Kidney (tissue), 14 donors: ENCODE data around the gene ARMC5. TPM values are rescaled to one million over a fixed set of nuclear protein-coding genes. Genes with fewer than 3 reads are reported as not detected.

Source experiments
- DNase-seq, 5 donors: peaks; one replicate each; pipeline ENCODE4 v3.0.0-alpha.2; 2013 to 2020
- FAIRE-seq: peaks from 2 replicates; lab custom pipeline; 2012; peaks lifted over from hg19 to GRCh38; lab: Jason Lieb, UNC
- H3K27ac ChIP-seq, 2 donors: one replicate each; pipeline ENCODE4 v1.7.0; 2013; ENCODE audit warnings: low read depth in 2 of 2, low read length in 2 of 2, inconsistent platforms in 1 of 2
- H3K27me3 ChIP-seq: one replicate; pipeline ENCODE4 v1.7.1; 2013; ENCODE audit warnings: low read length, inconsistent platforms; ENCODE audit not compliant: control insufficient read depth, insufficient read depth
- H3K36me3 ChIP-seq, 3 donors: one replicate each; pipeline versions ENCODE4 v1.7.0 to v1.7.1; 2013; ENCODE audit warnings: low read length in 3 of 3, control low read depth in 1 of 3, inconsistent platforms in 1 of 3; ENCODE audit not compliant: insufficient read depth in 3 of 3, control insufficient read depth in 2 of 3
- H3K4me1 ChIP-seq, 3 donors: one replicate each; pipeline versions ENCODE4 v1.7.0 to v1.7.1; 2013; ENCODE audit warnings: low read length in 3 of 3, inconsistent platforms in 1 of 3, low read depth in 1 of 3; ENCODE audit not compliant: control insufficient read depth in 2 of 3, insufficient read depth in 2 of 3
- H3K4me3 ChIP-seq, 3 donors: one replicate each; pipeline versions ENCODE4 v1.7.0 to v1.8.1; 2013; ENCODE audit warnings: low read length in 3 of 3, control low read depth in 1 of 3, inconsistent platforms in 1 of 3
- H3K9ac ChIP-seq, 3 donors: one replicate each; pipeline versions ENCODE4 v1.7.0 to v1.7.1; 2013; ENCODE audit warnings: low read length in 3 of 3, control low read depth in 1 of 3, inconsistent platforms in 1 of 3
- H3K9me3 ChIP-seq, 3 donors: one replicate each; pipeline versions ENCODE4 v1.7.0 to v1.7.1; 2013; ENCODE audit warnings: low read length in 3 of 3, control low read depth in 1 of 3, inconsistent platforms in 1 of 3; ENCODE audit not compliant: control insufficient read depth in 2 of 3, insufficient read depth in 1 of 3
- CTCF ChIP-seq: IDR thresholded peaks from 3 replicates; pipeline ENCODE4 v1.5.1; 2012; ENCODE audit warnings: mild to moderate bottlenecking, moderate library complexity, borderline replicate concordance; ENCODE audit not compliant: insufficient read depth; ENCODE audit errors: extremely low read depth
- intact Hi-C: fragments of 100-400 bp; cut with DNase I; formaldehyde crosslinking; loops from one replicate; pipeline ENCODE4 v1.11.1; 2022
- polyA plus RNA-seq: library from polyadenylated mRNA; stranded (reverse); fragments of 350-450 nt; fragmentation: Illumina TruSeq; extraction: RNeasy Lipid Tissue Mini Kit (QIAGEN cat#74804); gene quantifications from one replicate; pipeline ENCODE4 v1.2.3, GENCODE V29; 2014; ENCODE audit warnings: low read depth, low replicate concordance; ENCODE audit not compliant: insufficient read depth
- total RNA-seq: library from RNA; stranded (reverse); fragmentation: NEBNext Ultra II Directional; extraction: Animal tissue kit (Norgen Biotek cat#: 25700); gene quantifications from one replicate; pipeline ENCODE4 v1.2.1, GENCODE V29; 2021
- donor health status: control.
- donor health status: control.
- donor health status: control.
- donor health status: control.
- donor health status: control.
- donor health status: DM: yes; HTN: yes; CAD: no.
- donor health status: Normal renal cell carcinoma (clear cell type).

The ARMC5 gene
- total and polyA plus RNA-seq, 2 donors from 2014 or later: 9.6 to 10.9 TPM

- H3K36me3 ChIP-seq: peaks cover 3 to 18% (median 4%) of the 10 kb centered on the region in 3 donors
- intact Hi-C loops: no loop called here
These were observed 32.6 kb downstream of the ARMC5 start for GRCh38 chr16:31491778-31492418.

DNA sequence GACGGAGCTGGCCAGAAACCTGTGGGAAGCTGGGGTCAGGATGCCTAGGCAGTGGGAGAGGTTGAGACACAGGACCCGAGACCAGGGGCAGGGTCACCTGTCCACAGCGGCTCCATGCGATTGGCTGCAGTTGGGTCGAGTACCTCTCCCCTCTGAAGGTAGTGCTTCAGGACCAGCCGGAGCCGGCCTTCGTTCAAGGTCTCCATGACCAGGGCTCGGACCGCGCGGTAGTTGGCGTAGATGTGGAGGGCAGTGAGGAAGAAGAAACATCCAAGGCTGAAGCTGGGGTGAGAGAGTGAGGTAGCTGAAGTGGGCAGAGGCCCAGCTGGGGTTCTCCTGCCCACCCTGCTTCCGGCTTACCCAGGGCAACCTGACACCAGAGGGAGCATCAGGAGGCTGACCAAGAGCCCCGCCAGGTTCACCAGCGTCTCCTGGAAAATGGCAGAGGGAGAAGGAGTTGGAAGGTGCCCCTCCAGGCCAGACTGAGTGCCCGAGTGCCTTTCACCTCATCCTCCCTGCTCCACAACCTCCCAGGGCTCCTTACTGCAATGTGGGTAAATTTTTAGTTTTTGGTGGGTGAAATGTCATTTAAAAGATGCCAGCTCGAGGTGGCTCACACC, 34.3 kb downstream of the ARMC5 start:
- no peak for TF ChIP-seq CTCF
- H3K4me3 ChIP-seq: no peak overlapping the region
- H3K9me3 ChIP-seq: no peaks in the 10 kb centered on the region
- H3K36me3 ChIP-seq: peaks cover 7 to 18% (median 9%) of the 10 kb centered on the region in 3 donors
- intact Hi-C loops: no loop called here
- DNase-seq (no peak), FAIRE-seq (no peak)
- no peak overlapping the region for H3K9ac ChIP-seq
- no peaks in the 10 kb centered on the region for H3K27me3 ChIP-seq
- no peak overlapping the region for H3K27ac ChIP-seq
- peaks cover 0 to 3% (median 0%) of the 10 kb centered on the region in 3 donors for H3K4me1 ChIP-seq

More at GRCh38 chr16:31491778-31492418, 32.6 kb downstream of the ARMC5 start:
- no peak overlapping the region for H3K9ac ChIP-seq
- no peak overlapping the region for H3K27ac ChIP-seq
- FAIRE-seq (no peak), DNase-seq (peak in 1 of 5 donors; percentile 35)
- peaks cover 0 to 15% (median 0%) of the 10 kb centered on the region in 3 donors for H3K4me1 ChIP-seq
- H3K9me3 ChIP-seq: no peaks in the 10 kb centered on the region
- TF ChIP-seq CTCF: no peak
- H3K27me3 ChIP-seq: no peaks in the 10 kb centered on the region
- no peak overlapping the region for H3K4me3 ChIP-seq

DNA sequence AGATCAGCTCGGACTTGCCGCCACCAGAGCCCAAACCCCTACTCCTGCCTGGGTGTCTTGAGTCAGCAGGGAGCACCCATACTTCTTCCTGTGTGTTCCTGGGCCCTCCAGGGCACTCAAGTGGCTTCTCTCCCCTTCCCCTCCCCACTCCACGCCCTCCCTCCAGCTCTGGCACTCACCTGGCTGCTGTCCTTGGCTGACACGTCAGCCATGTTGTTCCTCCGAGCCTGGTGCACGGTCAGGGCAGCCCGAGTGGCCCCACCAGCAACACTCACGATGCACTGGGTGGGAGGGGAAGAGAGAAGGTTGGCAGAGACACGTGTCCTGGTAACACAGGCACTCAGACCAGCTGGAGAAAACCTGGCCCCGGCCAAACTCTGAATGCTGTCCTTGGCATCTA, 37.4 kb downstream of the ARMC5 start:
- H3K36me3 ChIP-seq: peaks cover 7 to 23% (median 11%) of the 10 kb centered on the region in 3 donors
- no peak overlapping the region for H3K9ac ChIP-seq
- no peak for TF ChIP-seq CTCF
- H3K27me3 ChIP-seq: no peaks in the 10 kb centered on the region
- no peak overlapping the region for H3K4me3 ChIP-seq
- no peak overlapping the region for H3K27ac ChIP-seq
- no peak for FAIRE-seq
- no peaks in the 10 kb centered on the region for H3K9me3 ChIP-seq
- intact Hi-C loops: no loop called here
- no peak for DNase-seq
- no peaks in the 10 kb centered on the region for H3K4me1 ChIP-seq
